ENCODE results near the gene PAEP. TPM values are rescaled to one million over a fixed set of nuclear protein-coding genes. Genes with fewer than 3 reads are reported as not detected.
"Not testable (repeated sequence)": the region's sequence is repeated elsewhere in the genome, so short reads cannot be mapped to it uniquely, and the experiment has no call there.

Gene PAEP
- polyA plus RNA-seq, 4 donors: 2.6 TPM; not detected in 3

DNA sequence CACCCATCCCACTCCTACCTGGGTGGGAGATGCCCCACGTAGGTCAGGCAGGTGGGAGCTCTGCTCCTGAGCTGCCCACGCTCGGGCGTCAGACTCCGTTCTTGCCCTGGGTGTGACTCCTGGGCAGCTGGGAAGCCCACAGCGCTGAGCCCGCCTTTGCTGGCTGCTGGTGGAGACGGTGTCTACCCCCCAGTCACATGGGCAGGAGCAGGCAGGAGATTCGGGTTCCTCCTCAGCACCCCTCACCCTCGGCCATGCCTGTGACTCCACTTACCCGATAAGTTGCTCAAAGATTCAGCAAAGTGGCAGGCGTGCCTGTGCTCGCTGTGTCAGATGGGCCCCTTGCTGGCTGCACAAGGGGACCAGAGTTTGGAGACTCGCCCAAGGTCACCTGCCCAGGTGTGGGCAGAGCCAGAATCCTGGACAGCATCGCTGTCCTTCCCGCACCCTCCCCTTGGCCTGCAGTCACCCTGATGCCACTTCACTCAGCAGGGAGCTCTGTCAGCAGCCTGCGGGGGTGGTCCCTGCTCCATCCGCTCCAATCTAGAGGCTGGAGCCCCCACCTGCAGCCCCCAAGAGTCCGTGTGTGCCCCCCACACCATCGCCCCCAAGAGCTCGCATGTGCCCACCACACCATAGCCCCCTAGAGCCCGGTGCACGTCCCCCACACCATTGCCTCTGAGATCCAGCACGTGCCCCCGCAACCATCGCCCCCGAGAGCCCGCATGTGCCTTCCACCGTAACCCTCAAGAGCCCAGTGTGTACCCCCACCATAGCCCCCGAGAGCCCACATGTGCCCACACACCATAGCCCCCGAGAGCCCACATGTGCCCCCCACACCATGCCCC, 36.1 kb upstream of the PAEP start:
- DNase-seq (ENCODE audit: low read depth in 4 of 4, low spot score in 3 of 4): no peak

DNA sequence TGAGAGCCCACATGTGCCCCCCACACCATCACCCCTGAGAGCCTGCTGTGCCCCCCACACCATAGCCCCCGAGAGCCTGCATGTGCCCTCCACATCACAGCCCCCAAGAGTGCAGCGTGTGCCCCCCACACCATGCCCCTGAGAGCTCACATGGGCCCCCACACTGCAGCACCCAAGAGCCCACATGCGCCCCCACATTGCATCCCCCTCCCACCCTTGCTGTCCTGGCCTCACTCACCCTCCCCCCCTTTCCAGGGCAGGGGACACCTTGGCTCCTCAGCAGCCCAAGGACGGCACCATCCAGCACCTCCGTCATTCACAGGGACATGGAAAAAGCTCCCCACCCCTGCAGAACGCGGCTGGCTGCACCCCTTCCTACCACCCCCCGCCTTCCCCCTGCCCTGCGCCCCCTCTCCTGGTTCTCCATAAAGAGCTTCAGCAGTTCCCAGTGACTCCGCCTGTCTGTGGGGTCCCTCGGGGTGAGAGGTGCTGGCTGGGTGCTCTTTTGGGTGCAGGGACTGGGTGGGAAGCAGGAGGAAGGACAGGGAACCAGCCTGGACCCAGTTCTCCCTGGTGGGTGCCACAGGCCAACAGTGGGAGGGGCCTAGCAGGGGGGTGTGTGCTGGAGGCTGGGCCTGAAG, 35.3 kb upstream of the PAEP start:
- no peak for DNase-seq (ENCODE audit: low read depth in 4 of 4, low spot score in 3 of 4)

GRCh38 chr9:135526730-135527571, 34.6 kb upstream of the PAEP start:
- DNase-seq (ENCODE audit: low read depth in 4 of 4, low spot score in 3 of 4): no peak

DNA sequence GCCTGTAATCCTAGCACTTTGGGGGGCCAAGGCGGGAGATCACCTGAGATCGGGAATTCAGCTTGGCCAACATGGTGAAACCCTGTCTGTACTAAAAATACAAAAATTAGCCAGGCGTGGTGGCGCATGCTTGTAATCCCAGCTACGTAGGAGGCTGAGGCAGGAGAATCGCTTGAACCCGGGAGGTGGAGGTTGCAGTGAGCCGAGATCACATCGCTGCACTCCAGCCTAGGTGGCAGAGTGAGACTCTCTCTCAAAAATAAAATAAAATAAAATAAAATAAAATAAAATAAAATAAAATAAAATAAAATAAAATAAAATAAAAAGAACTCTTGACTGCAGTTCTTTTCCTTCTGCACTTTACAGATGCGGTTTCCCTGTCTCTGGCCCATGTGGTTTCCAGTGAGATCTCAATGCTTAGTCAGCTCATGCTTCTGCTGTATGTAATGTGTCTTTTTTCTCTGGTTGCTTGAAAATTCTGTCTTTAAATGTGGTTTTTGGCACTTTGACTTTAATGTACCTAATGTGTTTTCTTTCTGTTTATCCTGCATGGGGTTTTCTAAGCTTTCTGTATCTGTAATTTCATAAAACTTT, 32.6 kb upstream of the PAEP start:
- not testable (repeated sequence) for DNase-seq (ENCODE audit: low read depth in 4 of 4, low spot score in 3 of 4)

DNA sequence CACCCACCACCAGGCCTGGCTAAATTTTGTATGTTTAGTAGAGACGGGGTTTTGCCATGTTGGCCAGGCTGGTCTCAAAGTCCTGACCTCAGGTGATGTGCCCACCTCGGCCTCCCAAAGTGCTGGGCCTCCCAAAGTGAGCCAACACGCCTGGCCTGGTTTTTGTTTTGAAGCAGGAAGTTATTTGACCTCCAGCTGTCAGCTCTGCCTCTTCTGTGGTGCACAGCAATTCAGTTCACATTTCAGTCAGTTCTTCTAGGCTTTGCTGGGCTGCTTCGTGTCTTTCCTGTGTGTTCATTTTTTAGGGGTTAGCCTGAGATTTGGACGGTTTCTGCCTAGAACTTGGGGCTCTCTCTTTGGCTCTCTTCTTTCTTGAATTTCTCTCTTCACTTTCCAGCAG, 31.4 kb upstream of the PAEP start:
- DNase-seq (ENCODE audit: low read depth in 4 of 4, low spot score in 3 of 4): no peak

GRCh38 chr9:135531096-135531495, 30.5 kb upstream of the PAEP start:
- no peak for DNase-seq (ENCODE audit: low read depth in 4 of 4, low spot score in 3 of 4)

DNA sequence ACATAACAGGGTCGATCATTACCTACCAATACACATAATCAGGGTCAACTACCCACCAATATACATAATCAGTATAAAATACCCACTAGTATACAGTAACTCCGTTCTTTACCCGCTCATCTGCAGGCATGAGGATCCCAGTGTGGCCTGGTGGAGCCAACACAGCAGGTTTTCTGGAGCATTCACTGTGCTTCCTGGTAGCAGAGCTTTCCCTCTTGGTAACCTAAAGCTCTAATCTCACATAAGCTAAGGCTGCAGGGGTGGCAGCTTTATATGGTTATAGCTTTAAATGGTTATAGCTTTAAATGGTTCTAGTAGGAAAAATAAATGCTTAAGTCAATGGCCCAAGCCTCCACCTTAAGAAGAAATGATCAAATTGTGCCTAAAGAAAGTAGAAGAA, 28.4 kb upstream of the PAEP start:
- DNase-seq (ENCODE audit: low read depth in 4 of 4, low spot score in 3 of 4): no peak

- no peak for DNase-seq (ENCODE audit: low read depth in 4 of 4, low spot score in 3 of 4)
Measured at GRCh38 chr9:135533674-135534073, 27.9 kb upstream of the PAEP start.

GRCh38 chr9:135534192-135534711, 27.3 kb upstream of the PAEP start:
- not testable (repeated sequence) for DNase-seq (ENCODE audit: low read depth in 4 of 4, low spot score in 3 of 4)

DNA sequence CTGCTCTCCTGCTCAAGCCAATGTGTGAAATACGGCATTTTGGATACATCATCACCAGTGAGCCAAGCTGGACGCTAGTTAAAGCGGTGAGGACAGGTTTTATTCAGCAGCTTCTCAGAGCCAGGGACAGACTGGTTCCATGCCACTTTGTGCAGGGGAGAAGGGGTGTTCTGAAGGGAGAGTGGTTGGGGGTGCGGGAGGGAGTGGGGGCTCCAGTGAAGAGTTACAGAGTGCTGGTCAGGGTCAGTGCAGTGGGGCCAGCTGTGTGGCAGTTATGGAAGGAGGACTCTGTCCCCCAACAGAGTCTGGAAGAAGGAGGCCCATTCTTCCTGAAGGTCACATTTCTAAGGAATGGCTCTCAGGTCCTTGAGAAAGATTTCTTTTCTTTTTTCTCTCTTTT, 26.7 kb upstream of the PAEP start:
- DNase-seq (ENCODE audit: low read depth in 4 of 4, low spot score in 3 of 4): not testable (repeated sequence)

GRCh38 chr9:135535631-135536030, 25.9 kb upstream of the PAEP start:
- DNase-seq (ENCODE audit: low read depth in 4 of 4, low spot score in 3 of 4): not testable (repeated sequence)

GRCh38 chr9:135536216-135536615, 25.3 kb upstream of the PAEP start:
- no peak for DNase-seq (ENCODE audit: low read depth in 4 of 4, low spot score in 3 of 4)

DNA sequence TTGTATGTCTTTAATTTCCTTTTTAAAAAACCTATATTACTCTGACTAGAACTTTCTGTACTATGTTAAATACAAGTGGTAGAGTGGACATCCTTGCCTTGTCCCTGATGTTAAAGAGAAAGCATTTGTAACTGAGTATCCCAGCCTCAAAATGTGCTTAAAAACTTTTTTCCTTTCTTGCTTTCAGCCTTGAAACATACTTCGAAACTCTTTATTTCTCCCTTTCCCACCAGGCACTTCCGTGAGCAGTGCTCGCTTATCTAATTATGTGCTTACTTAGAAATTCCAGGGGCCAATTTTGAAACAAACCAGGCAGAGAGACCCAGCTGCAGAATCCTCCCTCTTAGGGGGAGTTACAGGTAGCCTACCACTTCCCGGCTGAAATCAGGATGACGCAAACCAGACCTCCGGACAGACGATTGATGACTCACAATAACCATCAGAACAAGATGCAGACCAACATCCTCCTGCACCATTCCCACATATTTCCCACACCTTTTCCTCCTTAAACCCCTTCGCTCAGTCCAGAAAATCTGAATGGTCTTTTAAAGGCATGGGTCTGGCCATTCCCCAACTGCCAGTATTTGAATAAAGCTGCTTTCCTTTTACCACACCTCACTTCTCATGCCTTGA, 18.2 kb upstream of the PAEP start:
- not testable (repeated sequence) for DNase-seq (ENCODE audit: low read depth in 4 of 4, low spot score in 3 of 4)

GRCh38 chr9:135544981-135545635, 16.4 kb upstream of the PAEP start:
- no peak for DNase-seq (ENCODE audit: low read depth in 4 of 4, low spot score in 3 of 4)

DNA sequence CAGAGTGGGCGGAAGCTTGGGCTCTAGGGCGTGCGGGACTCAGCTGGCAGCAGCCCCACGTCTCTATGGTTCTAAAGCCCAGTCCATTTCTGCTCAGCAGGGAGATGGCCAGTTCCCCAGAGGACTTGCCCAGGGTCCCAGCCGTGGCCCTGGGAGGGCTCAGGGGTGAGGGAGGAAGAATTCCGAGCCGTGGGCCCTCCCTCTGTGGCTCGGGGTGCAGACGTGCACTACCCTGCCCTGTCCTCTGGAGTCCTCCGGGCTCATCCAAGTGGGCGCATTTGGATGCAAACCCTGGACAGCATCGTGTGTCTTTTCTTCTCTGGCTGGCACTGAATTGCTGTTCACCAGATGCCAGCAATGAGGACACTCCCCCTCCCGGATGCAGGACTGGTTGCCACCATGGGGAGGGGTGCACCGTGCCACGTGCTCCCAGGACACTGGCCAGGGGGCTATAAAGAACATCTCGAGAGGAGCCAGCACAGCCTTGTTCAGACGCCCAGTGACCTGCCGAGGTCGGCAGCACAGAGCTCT, 15.8 kb upstream of the PAEP start, which contains the start of gene OBP2A:
Gene OBP2A, plus strand, starts transcription at position 481 of the 531 bp plus-strand sequence. CDS start 55 bp downstream, outside the sequence.
- DNase-seq (ENCODE audit: low read depth in 4 of 4, low spot score in 3 of 4): not testable (repeated sequence)

- not testable (repeated sequence) for DNase-seq (ENCODE audit: low read depth in 4 of 4, low spot score in 3 of 4)
Measured at GRCh38 chr9:135546792-135547617, 14.6 kb upstream of the PAEP start.

DNA sequence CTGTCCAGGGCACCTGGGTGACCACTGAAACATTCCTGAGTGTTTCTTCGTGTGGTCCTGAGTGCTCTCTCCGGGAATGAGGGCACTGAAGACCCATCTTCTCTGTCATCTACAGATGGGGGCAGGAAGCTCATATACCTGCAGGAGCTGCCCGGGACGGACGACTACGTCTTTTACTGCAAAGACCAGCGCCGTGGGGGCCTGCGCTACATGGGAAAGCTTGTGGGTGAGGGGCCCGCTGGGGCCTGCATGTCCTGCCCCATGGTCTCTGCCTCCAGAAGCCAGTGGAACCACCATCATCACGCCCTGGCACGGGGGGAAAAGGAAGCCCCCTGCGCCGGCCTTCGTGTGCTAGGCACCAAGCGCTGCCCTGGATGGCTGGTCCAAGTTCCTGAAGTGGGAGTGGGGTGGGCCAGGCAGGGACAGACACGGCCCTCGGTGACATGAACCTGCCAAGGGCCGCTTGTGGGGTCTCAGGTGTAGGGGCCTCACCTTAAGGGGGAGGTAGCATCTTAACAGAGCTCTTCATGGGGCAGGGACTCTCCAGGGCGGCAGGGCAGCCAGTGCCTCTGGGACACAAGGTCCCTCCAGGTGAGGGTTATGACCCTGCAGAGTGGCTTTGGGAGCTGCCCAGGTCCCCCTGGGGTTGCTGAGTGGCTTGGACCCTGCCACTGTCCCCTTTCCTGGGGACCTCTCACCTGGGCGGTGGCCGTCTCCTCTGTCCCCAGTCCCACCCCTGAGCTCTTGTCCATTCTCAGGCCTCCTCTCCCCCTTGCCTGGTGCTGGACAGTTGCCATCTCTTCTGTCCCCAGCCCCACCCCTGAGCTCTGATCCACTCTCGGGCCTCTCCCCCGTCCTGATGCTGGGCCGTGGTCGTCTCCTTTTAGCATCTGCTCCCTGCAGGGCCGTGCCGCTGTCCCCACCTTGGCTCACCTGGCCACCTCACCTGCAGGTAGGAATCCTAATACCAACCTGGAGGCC, 13.5 kb upstream of the PAEP start:
- no peak for DNase-seq (ENCODE audit: low read depth in 4 of 4, low spot score in 3 of 4)

All from left renal pelvis (tissue), 4 donors.